ENCODE data around the gene ANXA9.

The ANXA9 gene

DNA sequence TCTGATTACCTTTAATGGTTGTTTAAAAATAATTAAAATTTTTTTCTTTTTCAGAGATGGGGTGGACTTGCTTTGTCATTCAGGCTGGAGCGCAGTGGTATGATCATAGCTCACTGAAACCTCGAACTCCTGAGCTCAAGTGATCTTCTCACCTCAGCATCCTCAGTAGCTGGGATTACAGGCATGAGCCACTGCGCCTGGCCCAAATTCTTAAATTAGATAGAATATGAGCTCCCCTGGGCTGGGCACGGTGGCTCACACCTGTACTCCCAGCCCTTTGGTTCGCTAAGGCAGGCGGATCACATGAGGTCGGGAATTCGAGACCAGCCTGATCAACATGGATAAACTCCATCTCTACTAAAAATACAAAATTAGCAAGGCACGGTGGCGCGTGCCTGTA, 24.4 kb upstream of the ANXA9 start:
- Histone ChIP-seq H3K36me3 (replicated peaks; ENCODE audit: low read depth, low read length) (peaks cover 59% of the 10 kb centered on the region), H3K4me1 (ENCODE audit: low read length) (no peaks in the 10 kb centered on the region), H3K9me3 (ENCODE audit: insufficient read depth, low read length) (no peaks in the 10 kb centered on the region), H3K79me2 (ENCODE audit: low read length) (no peaks in the 10 kb centered on the region), H3K27me3 (ENCODE audit: low read depth, low read length) (no peaks in the 10 kb centered on the region), H3K9ac (ENCODE audit: low read length) (no peak overlapping the region), H2AFZ (ENCODE audit: low read depth, low read length) (no peak overlapping the region), H3K4me2 (ENCODE audit: low read length) (no peak overlapping the region), H3K27ac (ENCODE audit: low read length) (no peak overlapping the region), H3K4me3 (ENCODE audit: low read length) (no peak overlapping the region), H4K20me1 (ENCODE audit: insufficient read depth, low read length) (no peaks in the 10 kb centered on the region)
- no peak for TF ChIP-seq EZH2phosphoT487 (IDR thresholded peaks at IDR 0.05; ENCODE audit: low read depth)
- TF ChIP-seq, protein P1, sequence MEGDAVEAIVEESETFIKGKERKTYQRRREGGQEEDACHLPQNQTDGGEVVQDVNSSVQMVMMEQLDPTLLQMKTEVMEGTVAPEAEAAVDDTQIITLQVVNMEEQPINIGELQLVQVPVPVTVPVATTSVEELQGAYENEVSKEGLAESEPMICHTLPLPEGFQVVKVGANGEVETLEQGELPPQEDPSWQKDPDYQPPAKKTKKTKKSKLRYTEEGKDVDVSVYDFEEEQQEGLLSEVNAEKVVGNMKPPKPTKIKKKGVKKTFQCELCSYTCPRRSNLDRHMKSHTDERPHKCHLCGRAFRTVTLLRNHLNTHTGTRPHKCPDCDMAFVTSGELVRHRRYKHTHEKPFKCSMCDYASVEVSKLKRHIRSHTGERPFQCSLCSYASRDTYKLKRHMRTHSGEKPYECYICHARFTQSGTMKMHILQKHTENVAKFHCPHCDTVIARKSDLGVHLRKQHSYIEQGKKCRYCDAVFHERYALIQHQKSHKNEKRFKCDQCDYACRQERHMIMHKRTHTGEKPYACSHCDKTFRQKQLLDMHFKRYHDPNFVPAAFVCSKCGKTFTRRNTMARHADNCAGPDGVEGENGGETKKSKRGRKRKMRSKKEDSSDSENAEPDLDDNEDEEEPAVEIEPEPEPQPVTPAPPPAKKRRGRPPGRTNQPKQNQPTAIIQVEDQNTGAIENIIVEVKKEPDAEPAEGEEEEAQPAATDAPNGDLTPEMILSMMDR (IDR thresholded peaks at IDR 0.05; ENCODE audit: low read depth, low read length) = no peak

DNA sequence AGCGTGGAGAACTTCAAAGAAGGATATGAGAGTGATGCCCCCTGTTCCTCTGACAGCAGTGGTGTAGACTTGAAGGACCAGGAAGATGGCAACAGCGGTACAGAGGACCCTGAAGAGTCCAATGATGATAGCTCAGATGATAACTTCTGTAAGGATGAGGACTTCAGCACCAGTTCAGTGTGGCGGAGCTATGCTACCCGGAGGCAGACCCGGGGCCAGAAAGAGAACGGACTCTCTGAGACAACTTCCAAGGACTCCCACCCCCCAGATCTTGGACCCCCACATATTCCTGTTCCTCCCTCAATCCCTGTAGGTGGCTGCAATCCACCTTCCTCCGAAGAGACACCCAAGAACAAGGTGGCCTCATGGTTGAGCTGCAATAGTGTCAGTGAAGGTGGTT, 21.4 kb upstream of the ANXA9 start:
- Histone ChIP-seq H3K4me2 (ENCODE audit: low read length) (no peak overlapping the region), H2AFZ (ENCODE audit: low read depth, low read length) (no peak overlapping the region), H4K20me1 (ENCODE audit: insufficient read depth, low read length) (no peaks in the 10 kb centered on the region), H3K27ac (ENCODE audit: low read length) (no peak overlapping the region), H3K9ac (ENCODE audit: low read length) (no peak overlapping the region), H3K79me2 (ENCODE audit: low read length) (no peaks in the 10 kb centered on the region), H3K4me3 (ENCODE audit: low read length) (no peak overlapping the region), H3K4me1 (ENCODE audit: low read length) (no peaks in the 10 kb centered on the region), H3K36me3 (replicated peaks; ENCODE audit: low read depth, low read length) (peaks cover 69% of the 10 kb centered on the region), H3K27me3 (ENCODE audit: low read depth, low read length) (no peaks in the 10 kb centered on the region), H3K9me3 (ENCODE audit: insufficient read depth, low read length) (no peaks in the 10 kb centered on the region)
- no peak for TF ChIP-seq EZH2phosphoT487 (IDR thresholded peaks at IDR 0.05; ENCODE audit: low read depth)
- TF ChIP-seq, protein P1 (IDR thresholded peaks at IDR 0.05; ENCODE audit: low read depth, low read length) = no peak

DNA sequence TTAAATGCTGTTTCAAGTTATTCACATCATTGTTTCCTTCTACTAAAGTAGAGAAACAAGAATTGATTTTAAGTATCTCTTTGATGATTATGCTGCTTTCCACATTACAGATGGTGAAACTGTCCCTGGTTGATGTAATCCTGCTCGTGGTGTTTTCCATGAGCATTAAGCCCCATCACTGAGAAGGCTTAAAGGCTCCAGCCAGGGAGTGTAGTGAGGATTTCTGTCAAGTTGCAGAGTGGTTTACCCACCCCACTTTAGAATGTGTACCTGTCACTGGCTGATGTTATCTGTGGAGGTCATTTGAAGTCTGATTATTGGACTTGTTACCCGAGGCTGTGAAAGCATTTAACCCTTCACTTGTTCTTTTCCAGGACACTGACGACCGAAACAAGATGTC, 20.3 kb upstream of the ANXA9 start:
- H3K4me2 ChIP-seq (ENCODE audit: low read length) = no peak overlapping the region
- H3K4me3 ChIP-seq (ENCODE audit: low read length) = no peak overlapping the region
- no peaks in the 10 kb centered on the region for H4K20me1 ChIP-seq (ENCODE audit: insufficient read depth, low read length)
- no peak overlapping the region for H2AFZ ChIP-seq (ENCODE audit: low read depth, low read length)
- no peak overlapping the region for H3K9ac ChIP-seq (ENCODE audit: low read length)
- H3K79me2 ChIP-seq (ENCODE audit: low read length) = no peaks in the 10 kb centered on the region
- no peak for TF ChIP-seq EZH2phosphoT487 (IDR thresholded peaks at IDR 0.05; ENCODE audit: low read depth)
- TF ChIP-seq, protein P1 (IDR thresholded peaks at IDR 0.05; ENCODE audit: low read depth, low read length) = no peak
- H3K4me1 ChIP-seq (ENCODE audit: low read length) = no peaks in the 10 kb centered on the region
- no peaks in the 10 kb centered on the region for H3K27me3 ChIP-seq (ENCODE audit: low read depth, low read length)
- no peak overlapping the region for H3K27ac ChIP-seq (ENCODE audit: low read length)
- no peaks in the 10 kb centered on the region for H3K9me3 ChIP-seq (ENCODE audit: insufficient read depth, low read length)
- peaks cover 75% of the 10 kb centered on the region for H3K36me3 ChIP-seq (replicated peaks; ENCODE audit: low read depth, low read length)

DNA sequence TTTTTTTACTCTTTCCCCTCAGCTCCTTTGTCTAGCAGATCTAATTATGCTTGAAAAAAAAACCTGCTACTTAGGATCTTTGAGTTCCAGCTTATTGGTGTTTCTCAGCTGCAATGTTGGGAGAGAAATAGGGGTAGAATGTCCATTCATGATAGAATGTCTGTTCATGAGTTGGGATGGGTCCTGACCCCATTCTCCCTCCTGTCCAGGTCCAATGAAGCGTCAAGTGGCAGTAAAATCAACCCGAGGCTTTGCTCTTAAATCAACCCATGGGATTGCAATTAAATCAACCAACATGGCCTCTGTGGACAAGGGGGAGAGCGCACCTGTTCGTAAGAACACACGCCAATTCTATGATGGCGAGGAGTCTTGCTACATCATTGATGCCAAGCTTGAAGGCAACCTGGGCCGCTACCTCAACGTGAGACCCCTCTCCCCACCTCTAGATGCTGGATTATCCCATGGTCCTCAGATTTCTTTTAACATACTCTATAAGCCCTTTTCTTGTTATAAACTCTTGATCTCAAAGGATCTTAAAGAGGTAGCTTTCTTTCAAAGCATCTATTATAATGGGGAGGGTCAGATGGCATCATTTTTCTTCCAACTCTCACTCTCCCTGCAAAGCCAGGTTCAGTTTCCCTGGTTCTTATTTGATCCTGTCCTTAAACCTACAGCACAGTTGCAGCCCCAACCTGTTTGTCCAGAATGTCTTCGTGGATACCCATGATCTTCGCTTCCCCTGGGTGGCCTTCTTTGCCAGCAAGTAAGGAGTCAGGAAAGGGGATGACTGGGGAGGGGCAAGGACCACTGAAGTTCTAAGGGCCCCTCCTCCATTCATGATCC, 18.6 kb upstream of the ANXA9 start:
- Histone ChIP-seq H3K27ac (ENCODE audit: low read length) (no peak overlapping the region), H3K36me3 (replicated peaks; ENCODE audit: low read depth, low read length) (peaks cover 87% of the 10 kb centered on the region)

More for the DNA sequence above, 18.6 kb upstream of the ANXA9 start:
- Histone ChIP-seq H3K27me3 (ENCODE audit: low read depth, low read length) (no peaks in the 10 kb centered on the region), H3K9ac (ENCODE audit: low read length) (no peak overlapping the region), H3K9me3 (ENCODE audit: insufficient read depth, low read length) (no peaks in the 10 kb centered on the region), H4K20me1 (ENCODE audit: insufficient read depth, low read length) (no peaks in the 10 kb centered on the region), H2AFZ (ENCODE audit: low read depth, low read length) (no peak overlapping the region), H3K4me2 (ENCODE audit: low read length) (no peak overlapping the region), H3K4me3 (ENCODE audit: low read length) (no peak overlapping the region), H3K79me2 (ENCODE audit: low read length) (peaks cover 5% of the 10 kb centered on the region), H3K4me1 (ENCODE audit: low read length) (no peaks in the 10 kb centered on the region)
- TF ChIP-seq, protein P1 (IDR thresholded peaks at IDR 0.05; ENCODE audit: low read depth, low read length) = no peak
- no peak for TF ChIP-seq EZH2phosphoT487 (IDR thresholded peaks at IDR 0.05; ENCODE audit: low read depth)

Measured in OCI-LY3 (cell line).